Gastroesophageal sphincter (tissue), 3 donors: ENCODE results near the gene ADGRF3.

Source experiments
- CTCF ChIP-seq, 4 experiments: fragments of 200-600 bp in 2 of 4; fragments of 450-650 bp in 2 of 4; sonication (generic) in 1 of 4; IDR thresholded peaks; one replicate each; pipeline ENCODE4 v1.5.1; 2017 to 2019; ENCODE audit warnings: antibody characterized with exemption in 4 of 4, mild to moderate bottlenecking in 2 of 4, moderate library complexity in 2 of 4
- EP300 ChIP-seq: sonication (generic); formaldehyde crosslinking; IDR thresholded peaks from one replicate; pipeline ENCODE4 v1.6.1; 2017; ENCODE audit warnings: antibody characterized with exemption, mild to moderate bottlenecking
- POLR2A ChIP-seq, 2 donors: fragments of 450-650 bp; IDR thresholded peaks; one replicate each; pipeline ENCODE4 v1.6.1; 2017; ENCODE audit warnings: antibody characterized with exemption in 2 of 2, mild to moderate bottlenecking in 2 of 2, moderate library complexity in 1 of 2
- POLR2AphosphoS5 ChIP-seq: sonication (generic); formaldehyde crosslinking; IDR thresholded peaks from one replicate; pipeline ENCODE4 v1.6.1; 2017; ENCODE audit warnings: antibody characterized with exemption

- TF ChIP-seq POLR2A (IDR thresholded peaks at IDR 0.05) = no peak
- no peak for TF ChIP-seq CTCF (IDR thresholded peaks at IDR 0.05)
- TF ChIP-seq EP300 = no peak
- TF ChIP-seq POLR2AphosphoS5 = no peak
Measured at GRCh38 chr2:26345283-26345544, 1.4 kb downstream of the ADGRF3 start.
